NCI-H146 treated with DMSO at 0.1 percent for 48 hours (cell line): Measurements from ENCODE around the gene WDR74.
"Not testable (repeated sequence)": the region's sequence is repeated elsewhere in the genome, so short reads cannot be mapped to it uniquely, and the experiment has no call there.

ENCODE experiments used
- DNase-seq: peaks from one replicate; lab custom pipeline; 2025; ENCODE audit not compliant: unreplicated experiment; lab: John Stamatoyannopoulos, UW

WDR74 gene

GRCh38 chr11:62839050-62839945, at the start of gene WDR74:
WDR74 (minus strand) TSS chr11:62839590; CDS start chr11:62839570, 20 bp downstream.
- peak; percentile 64 for DNase-seq

GRCh38 chr11:62889126-62889483, 49.7 kb upstream of the WDR74 start:
- DNase-seq, result no peak

DNA sequence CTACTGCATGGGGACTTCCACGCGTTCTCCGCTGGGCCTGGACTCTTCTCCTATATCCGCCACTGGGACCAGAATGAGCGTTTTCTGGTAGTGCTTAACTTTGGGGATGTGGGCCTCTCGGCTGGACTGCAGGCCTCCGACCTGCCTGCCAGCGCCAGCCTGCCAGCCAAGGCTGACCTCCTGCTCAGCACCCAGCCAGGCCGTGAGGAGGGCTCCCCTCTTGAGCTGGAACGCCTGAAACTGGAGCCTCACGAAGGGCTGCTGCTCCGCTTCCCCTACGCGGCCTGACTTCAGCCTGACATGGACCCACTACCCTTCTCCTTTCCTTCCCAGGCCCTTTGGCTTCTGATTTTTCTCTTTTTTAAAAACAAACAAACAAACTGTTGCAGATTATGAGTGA, 49.0 kb upstream of the WDR74 start:
- no peak for DNase-seq

DNA sequence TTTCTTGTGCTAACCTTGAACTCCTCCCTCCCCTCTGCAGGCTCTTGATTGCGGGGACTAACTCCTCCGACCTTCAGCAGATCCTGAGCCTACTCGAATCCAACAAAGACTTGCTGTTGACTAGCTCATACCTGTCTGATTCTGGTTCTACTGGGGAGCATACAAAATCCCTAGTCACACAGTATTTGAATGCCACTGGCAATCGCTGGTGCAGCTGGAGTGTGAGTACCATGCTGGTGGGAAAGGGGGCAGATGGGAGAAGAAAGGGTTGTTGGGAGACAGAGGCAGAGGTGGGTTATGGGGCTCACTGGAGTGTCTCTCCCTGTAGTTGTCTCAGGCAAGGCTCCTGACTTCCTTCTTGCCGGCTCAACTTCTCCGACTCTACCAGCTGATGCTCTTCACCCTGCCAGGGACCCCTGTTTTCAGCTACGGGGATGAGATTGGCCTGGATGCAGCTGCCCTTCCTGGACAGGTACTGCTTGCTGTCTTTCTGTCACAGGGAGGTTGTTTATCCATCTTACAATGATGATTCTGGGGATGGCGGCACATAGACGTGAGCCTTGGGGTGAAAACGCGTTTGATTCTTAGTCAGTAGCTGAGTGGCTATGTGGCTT, 45.9 kb upstream of the WDR74 start:
- DNase-seq, result no peak

DNA sequence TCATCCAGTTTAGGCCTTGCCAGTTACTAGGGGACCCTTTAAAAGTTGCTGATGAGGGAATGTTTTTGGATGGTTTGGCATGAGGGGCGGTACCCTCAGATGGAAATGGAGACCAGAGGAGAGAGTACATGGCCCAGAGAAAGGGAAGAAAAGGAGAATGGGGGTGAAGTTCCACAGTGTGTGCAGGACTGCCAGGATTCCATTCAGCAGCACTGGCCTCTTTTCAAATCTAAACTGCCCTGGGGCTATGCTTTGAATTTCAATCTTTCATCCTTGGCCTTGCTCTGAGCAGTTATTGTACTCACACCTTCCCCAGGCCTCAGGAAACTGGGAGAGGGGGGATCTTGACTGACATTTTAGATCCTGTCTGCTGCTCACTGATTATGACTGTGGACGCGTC, 44.3 kb upstream of the WDR74 start:
- no peak for DNase-seq

- DNase-seq, result no peak
Observed at GRCh38 chr11:62882788-62883501, 43.6 kb upstream of the WDR74 start.

DNA sequence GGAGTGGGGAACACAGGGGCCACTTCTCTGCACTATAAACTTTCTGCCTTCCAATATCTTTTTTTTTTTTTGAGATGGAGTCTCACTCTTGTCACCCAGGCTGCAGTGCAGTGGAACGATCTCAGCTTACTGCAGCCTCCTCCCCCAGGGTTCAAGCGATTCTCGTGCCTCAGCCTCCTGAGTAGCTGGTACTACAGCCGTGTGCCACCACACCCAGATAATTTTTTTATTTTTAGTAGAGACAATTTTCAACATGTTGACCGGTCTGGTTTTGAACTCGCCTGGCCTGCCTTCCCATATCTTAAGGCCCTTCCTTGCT, 43.0 kb upstream of the WDR74 start:
- no peak for DNase-seq

DNA sequence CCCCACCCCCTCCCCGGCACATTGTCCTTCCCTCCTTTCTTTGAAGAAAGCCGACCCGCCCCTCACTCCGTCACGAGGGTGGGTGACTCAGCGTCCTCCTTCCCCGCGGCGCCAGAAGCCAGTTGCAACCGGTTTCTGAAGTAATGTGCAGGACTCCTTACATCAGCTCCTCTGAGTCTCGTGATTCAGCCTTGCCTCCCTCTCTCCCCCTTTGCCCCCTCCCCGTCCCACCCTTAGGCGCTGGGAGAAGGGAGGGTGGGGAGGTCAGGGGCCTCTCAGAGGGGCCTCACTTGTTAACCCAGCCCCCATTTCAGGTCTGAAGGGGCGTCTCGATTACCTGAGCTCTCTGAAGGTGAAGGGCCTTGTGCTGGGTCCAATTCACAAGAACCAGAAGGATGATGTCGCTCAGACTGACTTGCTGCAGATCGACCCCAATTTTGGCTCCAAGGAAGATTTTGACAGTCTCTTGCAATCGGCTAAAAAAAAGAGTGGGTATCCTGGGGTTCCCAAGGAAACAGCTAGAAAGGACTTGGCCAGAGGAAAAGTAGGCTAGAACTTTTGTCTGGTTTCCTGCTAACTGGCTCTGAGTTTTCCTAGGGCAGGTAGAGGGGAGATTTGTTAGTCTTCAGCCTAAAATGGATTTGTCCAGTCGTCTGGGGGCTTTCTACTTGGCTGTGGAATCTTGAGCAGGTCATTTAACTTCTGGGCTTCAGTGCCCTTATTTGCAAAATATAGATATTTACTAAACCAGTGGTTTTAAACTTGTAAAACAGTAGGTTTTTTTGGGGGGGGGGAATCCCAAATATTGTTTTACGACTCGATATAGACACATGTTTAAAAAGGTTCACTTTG, 42.4 kb upstream of the WDR74 start:
- DNase-seq, result peak; percentile 69

- DNase-seq, result peak; percentile 69
Observed at GRCh38 chr11:62880803-62881578, 41.6 kb upstream of the WDR74 start, which contains the start of gene SLC3A2. SLC3A2 (plus strand) TSS chr11:62880896; CDS start chr11:62881024, 128 bp downstream.

GRCh38 chr11:62880231-62880802, 40.9 kb upstream of the WDR74 start:
- DNase-seq, result no peak

GRCh38 chr11:62879235-62879978, 40.0 kb upstream of the WDR74 start:
- no peak for DNase-seq

- DNase-seq, result no peak
Observed at GRCh38 chr11:62876712-62877111, 37.3 kb upstream of the WDR74 start.

DNA sequence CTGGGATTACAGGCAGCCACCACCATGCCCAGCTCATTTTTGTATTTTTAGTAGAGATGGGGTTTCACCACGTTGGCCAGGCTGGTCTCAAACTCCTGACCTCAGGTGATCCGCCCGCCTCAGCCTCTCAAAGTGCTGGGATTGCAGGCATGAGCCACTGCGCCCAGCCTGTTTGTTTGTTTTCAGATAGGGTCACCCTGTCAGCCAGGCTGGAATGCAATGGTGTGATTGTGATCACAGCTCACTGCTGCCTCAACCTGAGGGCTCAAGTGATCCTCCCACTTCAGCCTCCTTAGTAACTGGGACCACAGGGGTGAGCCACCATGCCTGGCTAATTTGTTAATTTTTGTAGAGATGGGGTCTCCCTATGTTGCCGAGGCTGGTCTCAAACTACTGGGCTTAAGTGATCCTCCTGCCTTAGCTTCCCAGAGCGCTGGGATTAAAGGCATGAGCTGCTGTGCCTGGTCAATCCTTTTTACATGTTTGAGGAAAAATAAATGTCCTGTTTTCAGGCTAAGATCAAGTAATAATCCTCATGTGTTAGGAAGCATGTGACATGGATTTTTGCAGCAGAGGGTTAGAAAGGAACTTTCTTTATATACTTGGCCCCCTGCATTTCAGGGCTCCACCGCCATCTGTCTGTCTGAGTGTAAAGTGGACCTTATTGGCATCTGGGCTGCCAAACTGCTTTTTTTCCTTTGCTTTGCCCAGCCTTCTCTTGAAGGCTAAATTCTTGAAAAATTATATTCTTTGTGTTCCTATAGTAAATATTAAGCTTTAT, 36.5 kb upstream of the WDR74 start:
- no peak for DNase-seq

DNA sequence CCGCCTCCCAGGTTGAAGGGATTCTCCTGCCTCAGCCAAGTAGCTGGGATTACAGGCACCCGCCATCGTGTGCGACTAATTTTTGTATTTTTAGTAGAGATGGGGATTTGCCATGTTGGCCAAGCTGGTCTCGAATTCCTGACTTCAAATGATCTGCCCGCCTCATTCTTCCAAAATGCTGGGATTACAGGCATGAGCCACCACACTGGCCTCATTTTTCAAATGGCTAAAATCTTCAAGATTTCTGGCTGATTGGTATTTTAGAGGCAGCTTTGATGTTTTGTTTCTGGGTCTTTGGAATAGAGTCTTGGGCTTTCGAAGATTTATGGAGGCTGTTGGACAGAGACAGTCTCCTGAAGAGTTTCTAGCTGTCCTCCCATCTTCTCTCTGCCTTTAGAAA, 35.5 kb upstream of the WDR74 start:
- no peak for DNase-seq

GRCh38 chr11:62865635-62866034, 26.2 kb upstream of the WDR74 start:
- no peak for DNase-seq

DNA sequence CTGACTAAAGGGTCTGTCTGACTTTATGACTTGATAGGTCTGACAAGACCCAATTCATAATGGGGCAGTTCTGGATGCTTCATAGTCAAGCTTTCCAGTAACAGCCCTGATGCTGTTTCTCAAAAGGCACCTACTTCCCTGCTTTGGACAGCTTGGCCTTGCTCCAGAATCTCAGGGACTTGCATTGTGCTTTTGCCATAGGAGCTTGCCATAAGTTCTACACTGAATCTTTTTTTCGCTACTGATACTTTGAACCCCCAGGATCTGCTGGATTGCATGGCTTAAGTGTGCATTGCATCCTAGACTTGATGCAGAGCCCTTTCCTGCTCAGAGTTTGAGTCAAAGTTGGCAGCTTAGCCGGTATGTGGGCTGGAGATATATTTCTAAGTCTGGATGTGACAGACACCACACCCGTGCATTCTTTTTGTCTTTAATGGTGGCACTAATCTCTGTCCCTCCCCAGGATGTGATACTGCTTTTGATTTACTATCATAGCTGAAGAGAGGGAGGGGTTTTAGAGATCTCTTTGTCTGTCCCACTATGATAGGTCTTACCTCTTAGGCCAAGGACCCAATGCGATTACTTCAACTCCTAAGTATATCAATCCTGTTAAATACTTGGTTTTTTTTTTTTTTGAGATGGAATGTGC, 24.4 kb upstream of the WDR74 start:
- DNase-seq, result no peak

DNA sequence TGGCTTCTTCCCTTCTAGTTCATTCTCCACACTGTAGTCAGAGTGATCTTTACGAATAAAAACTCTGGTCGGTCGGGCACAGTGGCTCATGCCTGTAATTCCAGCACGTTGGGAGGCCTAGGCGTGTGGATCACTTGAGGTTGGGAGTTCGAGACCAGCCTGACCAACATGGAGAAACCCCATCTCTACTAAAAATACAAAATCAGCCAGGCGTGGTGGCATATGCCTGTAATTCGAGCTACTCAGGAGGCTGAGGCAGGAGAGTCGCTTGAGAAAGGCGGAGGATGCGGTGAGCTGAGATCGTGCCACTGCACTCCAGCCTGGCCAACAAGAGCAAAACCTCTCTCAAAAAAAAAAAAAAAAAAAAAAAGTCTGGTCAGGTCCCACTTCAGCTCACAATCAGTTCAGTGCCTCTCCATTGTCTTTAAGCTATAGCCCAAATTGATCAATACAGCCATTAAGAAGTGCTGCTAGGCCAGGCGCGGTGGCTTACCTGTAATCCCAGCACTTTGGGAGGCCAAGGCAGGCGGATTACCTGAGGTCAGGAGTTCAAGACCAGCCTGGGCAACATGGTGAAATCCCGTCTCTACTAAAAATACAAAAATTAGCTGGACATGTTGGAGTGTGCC, 22.3 kb upstream of the WDR74 start:
- not testable (repeated sequence) for DNase-seq
